K562 (cell line): ENCODE data around the gene FRYL.

Experiments used
- CBX5 ChIP-seq: IDR thresholded peaks from 2 replicates; pipeline ENCODE4 v1.6.1; 2014; ENCODE audit warnings: low read depth, borderline replicate concordance
- CREB3 ChIP-seq: fragments of 450-650 bp; conservative IDR thresholded peaks from 2 replicates; pipeline ENCODE4 v1.6.1; 2016; ENCODE audit warnings: missing genetic modification characterization, low read depth, mild to moderate bottlenecking, missing compliant biosample characterization, moderate library complexity
- ETV5 ChIP-seq: sonication (generic); formaldehyde crosslinking; IDR thresholded peaks from 2 replicates; pipeline ENCODE4 v1.4.0; 2020; ENCODE audit warnings: low read depth, mild to moderate bottlenecking, missing genetic modification reagents
- FOXM1 ChIP-seq, 2 experiments: fragments of 450-650 bp in 1 of 2; sonication (generic) in 1 of 2; formaldehyde crosslinking in 1 of 2; IDR thresholded peaks; 2 replicates each; pipeline versions ENCODE4 v1.6.1 to v1.9.0; 2017 to 2022; ENCODE audit warnings: low read depth in 2 of 2, mild to moderate bottlenecking in 2 of 2, missing genetic modification reagents in 1 of 2, moderate library complexity in 1 of 2
- GATAD2A ChIP-seq: fragments of 450-650 bp; IDR thresholded peaks from 2 replicates; pipeline ENCODE4 v1.6.1; 2017
- HMG20A ChIP-seq: fragments of 450-650 bp; formaldehyde crosslinking; conservative IDR thresholded peaks from 2 replicates; pipeline ENCODE4 v1.4.0; 2020; ENCODE audit warnings: mild to moderate bottlenecking, mixed read lengths
- JUND ChIP-seq, 2 experiments: IDR thresholded peaks; 2 replicates in 1 of 2; 3 replicates in 1 of 2; pipeline ENCODE4 v1.6.1; 2011; ENCODE audit warnings: borderline replicate concordance in 2 of 2, low read depth in 2 of 2, low read length in 2 of 2, improper control_type of control experiment in 1 of 2, missing biosample characterization in 1 of 2, missing genetic modification characterization in 1 of 2, missing genetic modification reagents in 1 of 2
- KLF6 ChIP-seq: fragments of 250-450 bp; sonication (Bioruptor Pico); IDR thresholded peaks from 2 replicates; pipeline ENCODE4 v1.4.0; 2020; ENCODE audit warnings: mild to moderate bottlenecking, moderate library complexity, borderline replicate concordance
- MAX ChIP-seq: sonication (generic); formaldehyde crosslinking; IDR thresholded peaks from 2 replicates; pipeline ENCODE4 v1.9.0; 2022; ENCODE audit warnings: mild to moderate bottlenecking, missing genetic modification reagents
- POLR2AphosphoS5 ChIP-seq: IDR thresholded peaks from 2 replicates; pipeline ENCODE4 v1.6.1; 2011; ENCODE audit warnings: mild to moderate bottlenecking, low read depth, low read length, moderate library complexity; ENCODE audit not compliant: control insufficient read depth, insufficient read depth
- SMARCC2 ChIP-seq: fragments of 450-650 bp; IDR thresholded peaks from 2 replicates; pipeline ENCODE4 v1.6.1; 2017; ENCODE audit warnings: antibody characterized with exemption, moderate library complexity, mild to moderate bottlenecking, low read depth
- ZNF384 ChIP-seq: IDR thresholded peaks from 2 replicates; pipeline ENCODE4 v1.6.1; 2012; ENCODE audit warnings: low read depth, low read length, improper control_type of control experiment

- TF ChIP-seq FOXM1 (IDR thresholded peaks at IDR 0.05; ENCODE audit: low read depth) (no peak), FOXM1 (CRISPR knock-in tag; IDR thresholded peaks at IDR 0.05; ENCODE audit: low read depth) (no peak), HMG20A (CRISPR knock-in tag) (no peak), JUND (IDR thresholded peaks at IDR 0.05; ENCODE audit: borderline replicate concordance, low read depth, low read length) (no peak), JUND (tag; IDR thresholded peaks at IDR 0.05; ENCODE audit: borderline replicate concordance, low read depth, low read length) (no peak), ETV5 (CRISPR knock-in tag) (no peak), POLR2AphosphoS5 (no peak), MAX (CRISPR knock-in tag) (no peak), CBX5 (no peak), CREB3 (no peak), KLF6 (CRISPR knock-in tag) (no peak), GATAD2A (no peak), ZNF384 (no peak), SMARCC2 (no peak)
Observed at GRCh38 chr4:48781968-48782367, 1.9 kb upstream of the FRYL start.
